ENCODE data around the gene ASPSCR1.
"Not testable (repeated sequence)": the region's sequence is repeated elsewhere in the genome, so short reads cannot be mapped to it uniquely, and the experiment has no call there.

ASPSCR1 gene

GRCh38 chr17:81941484-81942166 is 35.8 kb upstream of the ASPSCR1 start:
- in situ Hi-C loops (cut with MboI; ENCODE audit: low sequenced_read_pairs): no loop called here

- in situ Hi-C loops (cut with MboI; ENCODE audit: low sequenced_read_pairs): no loop called here
These were observed 35.3 kb upstream of the ASPSCR1 start for GRCh38 chr17:81942167-81942553.

- in situ Hi-C loops (cut with MboI; ENCODE audit: low sequenced_read_pairs): no loop called here
These were observed 32.6 kb upstream of the ASPSCR1 start for GRCh38 chr17:81944858-81945257.

- in situ Hi-C loops (cut with MboI; ENCODE audit: low sequenced_read_pairs): no loop called here
These were observed 30.2 kb upstream of the ASPSCR1 start, which contains the start of gene MYADML2 for GRCh38 chr17:81947189-81947588. Gene MYADML2, minus strand, starts transcription at chr17:81947233. Its CDS starts 5,492 bp downstream, at chr17:81941741.

- in situ Hi-C loops (cut with MboI; ENCODE audit: low sequenced_read_pairs): no loop called here
These were observed 28.6 kb upstream of the ASPSCR1 start for GRCh38 chr17:81948635-81949378.

GRCh38 chr17:81950501-81950900 is 26.9 kb upstream of the ASPSCR1 start:
- in situ Hi-C loops (cut with MboI; ENCODE audit: low sequenced_read_pairs): no loop called here

GRCh38 chr17:81951785-81952684 is 25.4 kb upstream of the ASPSCR1 start:
- in situ Hi-C loops (cut with MboI; ENCODE audit: low sequenced_read_pairs): no loop called here

GRCh38 chr17:81952792-81953228 is 24.6 kb upstream of the ASPSCR1 start:
- in situ Hi-C loops (cut with MboI; ENCODE audit: low sequenced_read_pairs): no loop called here

- in situ Hi-C loops (cut with MboI; ENCODE audit: low sequenced_read_pairs): not testable (repeated sequence)
These were observed 24.0 kb upstream of the ASPSCR1 start for GRCh38 chr17:81953443-81953842.

- in situ Hi-C loops (cut with MboI; ENCODE audit: low sequenced_read_pairs): no loop called here
These were observed 23.0 kb upstream of the ASPSCR1 start for GRCh38 chr17:81954131-81955057.

- in situ Hi-C loops (cut with MboI; ENCODE audit: low sequenced_read_pairs): no loop called here
These were observed 22.3 kb upstream of the ASPSCR1 start for GRCh38 chr17:81955058-81955681.

GRCh38 chr17:81955756-81956544 is 21.5 kb upstream of the ASPSCR1 start:
- in situ Hi-C loops (cut with MboI; ENCODE audit: low sequenced_read_pairs): no loop called here

GRCh38 chr17:81956607-81957589 is 20.5 kb upstream of the ASPSCR1 start:
- in situ Hi-C loops (cut with MboI; ENCODE audit: low sequenced_read_pairs): no loop called here

GRCh38 chr17:81957691-81958432 is 19.6 kb upstream of the ASPSCR1 start:
- in situ Hi-C loops (cut with MboI; ENCODE audit: low sequenced_read_pairs): no loop called here

- in situ Hi-C loops (cut with MboI; ENCODE audit: low sequenced_read_pairs): no loop called here
These were observed 18.6 kb upstream of the ASPSCR1 start for GRCh38 chr17:81958633-81959342.

- in situ Hi-C loops (cut with MboI; ENCODE audit: low sequenced_read_pairs): loop anchor here (10.0 kb wide), 1 partner anchor 185 kb away; no protein-coding TSS in a partner anchor
These were observed 17.9 kb upstream of the ASPSCR1 start for GRCh38 chr17:81959362-81960129.

All from HL-60/S4 (cell line).